Central memory CD4-positive, alpha-beta T cell (primary cell): ENCODE measurements around the gene SEMA6A.
"Not testable (repeated sequence)": the region's sequence is repeated elsewhere in the genome, so short reads cannot be mapped to it uniquely, and the experiment has no call there.

Experiments
- DNase-seq: peaks from one replicate; pipeline ENCODE4 v3.0.0; 2022

The SEMA6A gene

GRCh38 chr5:116546743-116547124 lies 27.9 kb downstream of the SEMA6A start:
- DNase-seq, result no peak

DNA sequence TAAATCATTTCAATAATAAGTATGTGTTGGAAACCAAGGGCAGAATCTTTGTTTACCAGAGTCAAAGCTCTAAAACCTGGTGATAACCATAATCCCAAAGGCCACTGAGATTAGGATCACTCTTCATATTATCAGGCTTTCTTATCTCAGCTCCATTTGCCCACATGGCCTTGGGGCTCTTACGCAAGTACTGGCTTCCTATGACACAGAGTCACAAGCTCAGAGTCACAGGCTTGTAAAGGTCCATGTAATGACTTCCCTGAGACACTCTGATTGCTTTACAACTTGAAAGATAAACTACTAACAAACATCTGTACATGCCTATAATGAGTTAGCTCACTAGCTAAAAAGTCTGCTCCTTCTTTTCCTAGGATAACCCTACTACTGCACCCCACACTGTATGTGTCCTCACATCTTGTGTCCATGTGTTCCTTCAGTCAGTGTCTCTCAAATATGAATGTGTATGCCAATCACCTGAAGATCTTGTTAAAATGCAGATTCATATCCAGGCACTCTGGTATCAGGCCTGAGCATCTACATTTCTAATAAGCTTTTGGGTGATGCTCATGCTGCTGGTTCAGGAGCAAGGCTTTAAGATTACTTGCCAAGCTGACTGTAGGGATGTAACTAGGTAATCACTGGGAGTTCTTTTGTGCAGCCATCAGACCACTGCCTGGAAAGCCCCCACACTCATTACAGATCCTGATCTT lies 28.4 kb downstream of the SEMA6A start:
- no peak for DNase-seq

DNA sequence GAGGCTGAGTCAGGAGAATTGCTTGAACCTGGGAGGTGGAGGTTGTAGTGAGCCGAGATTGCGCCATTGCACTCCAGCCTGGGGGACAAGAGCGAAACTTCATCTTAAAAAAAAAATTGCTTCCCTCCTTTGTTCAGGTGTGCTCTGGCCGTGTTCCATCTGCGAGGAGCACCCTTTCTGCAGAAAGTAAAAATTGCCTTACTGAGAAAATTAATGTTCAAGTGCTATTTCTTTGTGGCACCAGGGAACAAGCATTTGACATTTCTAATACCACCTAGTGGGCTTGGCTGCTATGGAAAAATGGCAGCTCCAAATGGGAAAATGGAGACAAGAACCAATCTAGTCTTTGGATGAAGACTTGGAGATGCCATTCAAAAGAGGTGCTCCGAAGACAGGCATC lies 29.2 kb downstream of the SEMA6A start:
- not testable (repeated sequence) for DNase-seq

DNA sequence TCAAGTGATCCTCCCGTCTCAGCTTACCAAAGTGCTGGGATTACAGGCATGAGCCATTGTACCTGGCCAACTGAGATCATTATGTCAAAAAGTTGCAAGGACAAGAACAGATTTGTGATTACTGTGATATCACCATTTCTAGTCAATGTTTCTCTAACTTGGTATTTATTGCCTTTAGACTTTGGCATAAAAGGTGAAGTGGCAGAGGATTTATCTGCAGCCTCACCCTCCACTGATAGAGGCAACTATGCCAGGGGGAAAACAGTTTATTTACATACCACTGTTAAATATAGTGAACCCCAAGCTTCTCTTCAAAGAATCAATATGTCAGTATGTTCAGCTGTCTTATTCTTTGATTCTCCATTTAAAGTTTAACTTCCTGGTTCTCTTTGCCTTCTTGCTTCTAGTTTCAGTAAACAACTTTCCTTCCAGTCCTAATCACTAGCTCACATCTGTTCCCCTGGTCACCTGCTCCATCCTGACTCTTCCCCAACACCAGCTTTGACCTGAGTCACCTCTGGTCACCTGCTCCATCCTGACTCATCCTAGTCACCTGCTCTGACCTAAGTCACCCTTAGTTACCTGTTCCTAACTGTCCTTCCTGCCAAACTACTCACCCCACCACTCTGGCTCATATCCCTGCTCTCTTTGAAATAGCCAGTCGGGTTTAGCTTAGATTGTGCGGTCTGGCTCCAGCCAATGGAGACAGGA lies 29.9 kb downstream of the SEMA6A start:
- no peak for DNase-seq

- no peak for DNase-seq
These were observed 31.1 kb downstream of the SEMA6A start for GRCh38 chr5:116543501-116543900.

- no peak for DNase-seq
These were observed 32.0 kb downstream of the SEMA6A start for GRCh38 chr5:116542619-116543018.

DNA sequence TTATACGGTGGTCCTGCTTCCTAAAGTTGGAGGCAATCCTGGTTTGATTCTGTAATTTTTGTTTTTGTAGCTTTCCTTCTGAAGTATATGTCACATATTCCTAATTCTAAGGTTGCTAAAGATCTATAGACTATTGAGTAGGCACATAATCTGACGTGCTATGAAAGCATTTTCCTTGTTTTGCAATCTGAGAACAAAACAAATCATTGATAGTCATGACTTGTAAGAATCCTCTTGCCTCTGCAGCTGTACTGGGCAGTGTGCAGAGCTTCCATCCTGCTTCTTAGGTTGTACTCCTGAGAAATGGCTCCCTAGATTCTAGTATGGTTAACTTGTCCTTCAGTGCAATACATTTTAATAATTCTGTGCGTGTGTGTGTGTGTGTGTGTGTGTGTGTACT lies 35.4 kb downstream of the SEMA6A start:
- DNase-seq, result no peak

DNA sequence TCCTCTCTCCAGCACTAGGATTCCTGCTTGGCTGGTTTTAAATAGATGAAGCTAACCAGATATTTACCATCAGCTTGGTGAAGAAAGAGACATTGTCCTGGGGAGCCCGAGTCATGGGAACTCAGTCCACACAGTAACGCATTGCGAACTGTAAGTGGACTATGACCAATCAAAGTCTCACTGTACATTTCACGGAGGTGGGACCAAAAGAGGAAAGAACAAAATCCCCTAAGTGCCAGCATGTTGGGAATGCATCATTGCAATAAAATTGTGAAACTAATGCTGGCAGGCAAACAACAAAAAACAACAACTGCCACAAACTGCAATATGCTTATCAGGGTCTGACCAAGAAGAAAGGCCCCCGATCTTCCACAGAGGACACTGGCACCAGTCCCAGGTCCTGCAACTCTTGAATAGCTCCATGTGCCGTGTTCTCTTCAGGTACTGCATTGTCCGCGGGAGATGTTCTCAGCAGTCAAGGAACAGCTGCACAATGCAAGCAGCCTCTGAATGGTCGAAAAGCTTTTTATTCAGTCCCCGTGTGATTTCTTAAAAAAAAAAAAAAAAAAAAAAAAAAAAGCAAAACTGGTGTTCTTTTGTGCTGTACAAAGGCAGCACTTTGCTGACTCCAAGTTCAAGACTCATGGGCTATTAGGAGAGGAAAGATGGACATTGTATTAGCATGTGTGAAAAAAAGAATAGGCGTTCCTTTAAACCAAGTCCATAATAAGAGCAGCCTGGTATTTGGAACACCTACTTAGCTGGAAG lies 38.1 kb downstream of the SEMA6A start:
- no peak for DNase-seq

DNA sequence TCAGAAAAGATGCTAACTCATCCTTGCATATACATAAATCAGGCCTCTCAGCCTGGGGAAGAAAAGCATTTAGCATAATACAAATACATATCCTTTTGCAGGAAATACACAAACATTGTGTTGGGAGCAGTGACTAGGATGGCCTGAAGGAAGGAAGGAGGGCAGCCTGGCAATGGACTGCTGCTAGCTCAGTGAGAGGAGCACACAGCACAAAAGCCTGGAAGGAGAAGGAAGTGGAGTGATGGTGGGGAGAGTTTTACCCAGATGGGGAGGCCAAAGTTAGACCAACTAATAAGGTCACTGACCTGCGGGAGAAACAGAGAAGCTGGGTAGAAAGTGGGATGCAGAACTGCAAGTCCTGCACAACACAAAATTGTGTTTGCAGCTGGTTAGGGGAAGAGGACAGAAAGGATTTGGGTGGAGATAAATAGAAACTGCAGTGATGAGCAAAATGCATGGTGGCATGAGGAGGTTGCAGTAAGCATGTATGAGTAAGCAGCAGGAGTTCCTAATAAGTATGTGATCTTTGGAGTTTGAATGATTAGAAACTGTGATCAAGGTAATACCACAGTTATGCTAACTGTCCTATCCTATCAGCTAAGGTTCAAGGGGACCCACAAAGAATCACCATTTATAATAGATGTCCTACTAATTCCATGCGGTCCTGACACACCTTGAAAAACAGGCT lies 39.5 kb downstream of the SEMA6A start:
- DNase-seq, result no peak

DNA sequence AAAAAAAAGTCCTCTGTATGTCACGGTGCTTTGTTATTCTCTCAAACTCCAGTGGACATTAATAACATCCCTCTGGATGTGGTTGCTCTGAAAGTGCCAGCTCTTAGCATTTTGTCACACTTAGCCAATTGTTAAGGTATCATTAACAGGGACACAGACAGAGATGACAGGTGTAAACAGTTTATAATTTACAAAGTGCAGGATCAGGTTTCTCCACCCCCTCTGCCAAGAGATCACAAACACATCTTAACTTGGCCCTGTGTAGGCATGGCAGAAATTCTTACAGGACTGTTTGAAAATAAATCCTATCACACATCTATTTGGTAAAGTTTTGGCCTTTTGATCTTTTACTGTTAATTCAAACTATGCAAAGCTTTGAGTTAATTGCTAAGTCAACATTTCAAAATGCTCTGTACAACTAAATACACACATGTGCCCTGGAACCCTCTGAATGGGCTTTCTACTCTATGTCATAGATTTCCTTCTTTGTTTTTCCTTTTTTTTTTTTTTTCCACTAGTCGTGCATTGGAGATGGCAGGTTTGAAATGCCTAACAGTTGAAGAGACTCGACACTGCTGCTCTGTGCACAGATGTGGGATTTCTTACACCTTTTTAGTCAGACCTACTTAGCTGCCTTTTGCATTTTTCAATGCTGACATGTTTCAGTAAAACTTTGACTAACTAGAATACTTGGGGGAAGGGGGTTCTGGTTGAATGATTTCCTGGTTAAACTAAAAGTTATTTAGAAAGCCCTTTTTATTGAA lies 41.7 kb downstream of the SEMA6A start:
- no peak for DNase-seq

DNA sequence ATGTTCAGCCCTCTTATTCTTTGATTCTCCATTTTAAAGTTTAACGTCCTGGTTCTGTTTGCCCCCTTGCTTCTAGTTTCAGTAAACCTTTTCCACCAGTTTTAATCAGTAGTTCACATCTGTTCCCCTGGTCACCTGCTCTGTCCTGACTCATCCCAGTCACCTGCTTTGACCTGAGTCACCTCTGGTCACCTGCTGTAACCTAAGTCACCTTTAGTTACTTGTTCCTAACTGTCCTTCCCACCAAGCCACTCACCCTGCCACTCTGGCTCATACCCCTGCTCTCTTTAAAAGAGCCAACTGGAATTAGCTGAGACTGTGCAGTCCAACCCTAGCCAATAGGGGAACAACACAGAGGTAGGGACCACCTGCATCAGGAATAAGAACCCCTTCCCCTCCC lies 43.0 kb downstream of the SEMA6A start:
- DNase-seq, result no peak

DNA sequence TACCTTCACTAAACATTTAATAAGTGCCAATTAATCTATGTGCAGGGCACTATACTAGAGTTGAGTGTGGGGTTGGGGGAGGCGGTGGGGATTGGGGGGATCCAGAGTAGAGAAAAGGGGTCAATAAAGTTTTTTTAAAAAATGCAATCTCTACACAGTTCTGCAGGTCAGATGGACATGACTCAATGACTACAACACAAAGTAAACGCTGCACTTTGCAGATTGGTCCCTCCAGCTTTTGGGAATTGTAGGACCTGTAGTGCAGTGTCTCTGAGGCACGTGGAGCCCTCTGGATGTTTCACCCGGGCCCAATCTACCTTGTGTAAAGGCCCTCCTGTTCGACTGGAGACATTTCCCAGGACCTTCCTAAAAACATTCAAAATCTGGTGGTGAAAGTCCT lies 43.5 kb downstream of the SEMA6A start:
- no peak for DNase-seq

- no peak for DNase-seq
These were observed 44.3 kb downstream of the SEMA6A start for GRCh38 chr5:116530276-116530675.

- no peak for DNase-seq
These were observed 45.0 kb downstream of the SEMA6A start for GRCh38 chr5:116529615-116530014.

DNA sequence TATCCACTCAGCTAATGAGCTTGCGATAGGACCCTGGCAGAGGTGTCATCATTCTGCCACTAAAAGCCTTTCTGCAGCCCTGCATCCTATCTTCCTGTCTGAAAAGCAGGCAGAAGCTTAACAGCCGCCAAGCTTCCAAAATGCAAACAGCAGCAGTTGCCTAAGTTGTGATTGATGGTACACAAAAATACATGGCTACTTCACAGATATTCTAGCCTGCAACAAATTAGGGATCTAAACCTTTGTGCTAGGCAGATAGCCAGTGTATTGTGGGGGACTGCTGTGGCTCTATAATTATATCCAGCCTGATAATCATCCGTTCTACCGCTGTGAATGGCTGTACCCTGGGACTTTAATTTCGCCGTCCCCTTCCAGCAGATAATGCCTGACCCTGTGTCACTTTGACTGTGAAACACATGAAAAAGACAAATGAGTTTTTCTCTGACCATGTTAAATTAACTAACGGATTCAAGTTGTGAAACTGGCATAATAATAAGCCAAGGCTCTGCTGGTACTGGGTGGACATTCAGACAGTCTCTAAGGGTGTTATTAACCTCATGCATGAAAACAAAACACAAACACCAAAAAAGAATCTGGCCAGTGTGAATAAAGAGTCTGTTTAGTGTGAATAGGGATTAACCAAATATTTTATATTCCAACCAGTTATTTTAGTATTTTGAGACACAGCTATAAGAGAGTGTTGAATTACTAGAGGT lies 45.9 kb downstream of the SEMA6A start:
- DNase-seq, result no peak

- DNase-seq, result no peak
These were observed 47.0 kb downstream of the SEMA6A start for GRCh38 chr5:116527582-116527981.

- DNase-seq, result no peak
These were observed 48.9 kb downstream of the SEMA6A start for GRCh38 chr5:116525674-116526073.

DNA sequence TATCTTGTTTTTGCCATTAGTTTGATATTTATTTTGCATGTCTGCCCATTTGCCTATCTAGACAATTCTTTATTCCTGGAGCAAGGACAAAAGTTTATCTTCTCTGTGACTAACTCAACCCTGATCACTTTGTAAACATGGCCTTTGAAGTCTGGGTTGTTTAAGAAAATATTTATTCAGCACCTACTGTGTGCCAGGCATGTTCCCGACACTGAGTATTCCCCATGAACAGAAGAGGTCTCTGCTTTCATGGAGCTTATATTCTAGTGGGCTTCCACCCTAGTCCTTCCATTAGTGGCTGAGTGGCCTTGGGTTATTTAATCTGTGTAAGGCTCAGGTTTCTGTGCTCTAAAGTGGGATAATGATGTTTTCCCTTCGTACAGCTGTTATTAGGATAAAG lies 49.7 kb downstream of the SEMA6A start:
- DNase-seq, result no peak

- no peak for DNase-seq
These were observed 50.3 kb downstream of the SEMA6A start for GRCh38 chr5:116524051-116524904.

DNA sequence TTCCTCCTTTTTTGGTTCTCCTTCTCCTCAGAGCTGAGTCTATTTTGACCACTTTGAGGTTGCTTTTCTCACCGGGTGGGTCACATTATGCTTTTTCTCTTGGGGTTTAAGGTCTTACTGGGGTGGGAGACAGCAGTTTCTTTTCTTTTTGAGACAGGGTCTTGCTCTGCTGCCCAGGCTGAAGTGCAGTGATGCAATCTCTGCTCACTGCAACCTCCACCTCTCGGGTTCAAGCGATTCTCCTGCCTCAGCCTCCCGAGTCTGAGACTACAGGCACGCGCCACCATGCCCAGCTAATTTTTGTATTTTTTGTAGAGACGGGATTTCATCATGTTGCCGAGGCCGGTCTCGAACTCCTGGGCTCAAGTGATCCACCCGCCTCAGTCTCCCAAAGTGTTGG lies 51.4 kb downstream of the SEMA6A start:
- not testable (repeated sequence) for DNase-seq
